ENCODE data around the gene LYPD6B.

Gene LYPD6B

DNA sequence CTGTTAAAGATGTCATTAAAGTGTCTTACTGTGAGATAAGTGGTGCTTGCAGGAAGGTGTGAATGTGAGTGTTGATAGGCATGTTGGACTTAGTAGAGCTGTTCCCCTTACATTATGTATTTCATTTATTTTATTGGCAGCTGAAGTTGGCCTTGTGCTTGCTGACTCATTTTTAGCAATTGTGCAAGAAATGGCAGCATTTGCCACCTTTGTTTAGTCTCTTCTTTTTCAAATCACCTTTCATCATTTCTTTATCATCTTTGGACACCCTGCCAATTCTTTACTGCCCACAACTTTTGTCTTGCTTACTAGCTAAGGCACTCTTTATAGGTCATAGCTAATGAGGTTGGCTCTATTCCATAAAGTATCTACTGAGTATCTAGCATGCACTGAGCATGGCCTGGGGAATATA is 161.6 kb downstream of the LYPD6B start:
- Histone ChIP-seq H3K4me3 (ENCODE audit: extremely low read depth, insufficient read depth, low read length, poor library complexity, severe bottlenecking) (no peak overlapping the region), H3K4me1 (ENCODE audit: control insufficient read depth, insufficient read depth, low read length, poor library complexity, severe bottlenecking) (no peaks in the 10 kb centered on the region), H3K36me3 (ENCODE audit: control insufficient read depth, insufficient read depth, low read length) (no peaks in the 10 kb centered on the region), H3K9me3 (ENCODE audit: control insufficient read depth, low read length) (no peaks in the 10 kb centered on the region), H3K27ac (ENCODE audit: low read depth, low read length, severe bottlenecking) (no peak overlapping the region)

GRCh38 chr2:149204686-149205085 is 166.2 kb downstream of the LYPD6B start:
- no peak overlapping the region for H3K4me3 ChIP-seq (ENCODE audit: extremely low read depth, insufficient read depth, low read length, poor library complexity, severe bottlenecking)
- WGBS, 2 experiments (ENCODE audit: insufficient coverage in 2 of 2), result 78 to 85% methylated on average over 2 to 3 of the region's 4 CpGs
- H3K36me3 ChIP-seq (ENCODE audit: control insufficient read depth, insufficient read depth, low read length), result no peaks in the 10 kb centered on the region
- no peaks in the 10 kb centered on the region for H3K9me3 ChIP-seq (ENCODE audit: control insufficient read depth, low read length)
- no peaks in the 10 kb centered on the region for H3K4me1 ChIP-seq (ENCODE audit: control insufficient read depth, insufficient read depth, low read length, poor library complexity, severe bottlenecking)
- H3K27ac ChIP-seq (ENCODE audit: low read depth, low read length, severe bottlenecking), result no peak overlapping the region

GRCh38 chr2:149205143-149205542 is 166.6 kb downstream of the LYPD6B start:
- no peak overlapping the region for H3K4me3 ChIP-seq (ENCODE audit: extremely low read depth, insufficient read depth, low read length, poor library complexity, severe bottlenecking)
- no peaks in the 10 kb centered on the region for H3K36me3 ChIP-seq (ENCODE audit: control insufficient read depth, insufficient read depth, low read length)
- H3K9me3 ChIP-seq (ENCODE audit: control insufficient read depth, low read length), result no peaks in the 10 kb centered on the region
- H3K27ac ChIP-seq (ENCODE audit: low read depth, low read length, severe bottlenecking), result no peak overlapping the region
- no peaks in the 10 kb centered on the region for H3K4me1 ChIP-seq (ENCODE audit: control insufficient read depth, insufficient read depth, low read length, poor library complexity, severe bottlenecking)
- 91 to 95% methylated on average over 5 to 7 of the region's 8 CpGs for WGBS, 2 experiments (ENCODE audit: insufficient coverage in 2 of 2)

- 80 to 90% methylated on average over 1 of the region's 4 CpGs for WGBS, 2 experiments (ENCODE audit: insufficient coverage in 2 of 2)
- Histone ChIP-seq H3K27ac (ENCODE audit: low read depth, low read length, severe bottlenecking) (no peak overlapping the region), H3K36me3 (ENCODE audit: control insufficient read depth, insufficient read depth, low read length) (no peaks in the 10 kb centered on the region), H3K9me3 (ENCODE audit: control insufficient read depth, low read length) (no peaks in the 10 kb centered on the region), H3K4me1 (ENCODE audit: control insufficient read depth, insufficient read depth, low read length, poor library complexity, severe bottlenecking) (no peaks in the 10 kb centered on the region), H3K4me3 (ENCODE audit: extremely low read depth, insufficient read depth, low read length, poor library complexity, severe bottlenecking) (no peak overlapping the region)
Observed at GRCh38 chr2:149213764-149214493, 175.4 kb downstream of the LYPD6B start.

DNA sequence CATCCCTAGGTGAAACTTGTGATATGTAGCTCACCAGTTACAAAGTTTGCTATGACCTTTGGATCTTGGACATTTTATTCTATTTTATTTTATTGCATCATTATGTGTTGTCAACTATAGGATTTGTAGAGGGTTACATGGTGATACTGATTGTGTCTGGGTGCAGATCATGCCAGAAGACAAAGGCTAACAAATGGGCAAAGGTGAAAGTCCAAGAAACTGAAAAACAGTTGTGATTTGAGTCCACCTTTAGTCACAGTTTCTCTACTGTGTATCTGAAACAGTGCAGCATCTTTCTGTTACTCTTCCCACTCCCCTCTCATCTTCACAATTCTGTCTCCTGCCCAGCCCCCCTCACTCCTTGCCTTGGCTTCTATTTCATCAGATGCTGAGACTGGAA is 180.0 kb downstream of the LYPD6B start:
- Histone ChIP-seq H3K36me3 (ENCODE audit: control insufficient read depth, insufficient read depth, low read length) (no peaks in the 10 kb centered on the region), H3K4me3 (ENCODE audit: extremely low read depth, insufficient read depth, low read length, poor library complexity, severe bottlenecking) (no peak overlapping the region), H3K9me3 (ENCODE audit: control insufficient read depth, low read length) (no peaks in the 10 kb centered on the region), H3K4me1 (ENCODE audit: control insufficient read depth, insufficient read depth, low read length, poor library complexity, severe bottlenecking) (no peaks in the 10 kb centered on the region), H3K27ac (ENCODE audit: low read depth, low read length, severe bottlenecking) (no peak overlapping the region)

DNA sequence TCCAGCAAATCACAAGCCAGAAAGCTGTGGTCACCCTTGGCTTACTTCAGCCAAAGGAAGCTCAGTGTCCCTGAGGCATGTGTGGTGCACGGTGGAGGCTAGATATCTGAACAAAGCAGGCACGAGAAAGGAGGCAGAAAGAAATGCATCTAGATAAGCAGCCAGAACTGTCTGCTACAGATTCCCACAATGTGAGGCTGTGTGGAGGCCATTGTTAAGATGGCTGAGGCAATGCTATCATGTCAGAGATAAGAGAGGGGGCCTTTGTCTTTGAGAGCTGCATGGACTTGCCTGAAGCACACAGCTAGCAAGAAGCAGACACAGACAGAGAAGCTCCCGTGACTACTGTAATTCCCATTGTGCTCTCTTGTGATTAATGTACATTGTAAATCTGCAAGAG is 181.4 kb downstream of the LYPD6B start:
- H3K36me3 ChIP-seq (ENCODE audit: control insufficient read depth, insufficient read depth, low read length), result no peaks in the 10 kb centered on the region
- no peaks in the 10 kb centered on the region for H3K9me3 ChIP-seq (ENCODE audit: control insufficient read depth, low read length)
- H3K4me3 ChIP-seq (ENCODE audit: extremely low read depth, insufficient read depth, low read length, poor library complexity, severe bottlenecking), result no peak overlapping the region
- H3K4me1 ChIP-seq (ENCODE audit: control insufficient read depth, insufficient read depth, low read length, poor library complexity, severe bottlenecking), result no peaks in the 10 kb centered on the region
- WGBS, 2 experiments (ENCODE audit: insufficient coverage in 2 of 2), result 39 to 41% methylated on average over 2 of the region's 3 CpGs
- peak overlapping the region; percentile 68 for H3K27ac ChIP-seq (ENCODE audit: low read depth, low read length, severe bottlenecking)

DNA sequence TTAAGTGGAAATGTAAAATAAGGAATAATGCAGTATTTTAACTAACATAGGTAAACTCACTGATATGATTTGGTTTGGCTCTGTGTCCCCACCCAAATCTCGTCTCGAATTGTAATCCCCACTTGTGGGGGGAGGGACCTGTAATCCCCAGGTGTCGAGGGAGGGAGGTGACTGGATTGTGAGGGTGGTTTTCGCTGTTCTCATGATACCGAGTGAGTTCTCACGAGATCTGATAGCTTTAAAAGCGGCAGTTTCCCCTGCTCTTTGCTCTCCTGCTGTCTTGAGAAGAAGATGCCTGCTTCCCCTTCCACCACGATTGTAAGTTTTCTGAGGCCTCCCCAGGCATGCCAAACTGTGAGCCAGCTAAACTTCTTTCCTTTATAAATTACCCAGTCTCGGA is 182.5 kb downstream of the LYPD6B start:
- Histone ChIP-seq H3K4me3 (ENCODE audit: extremely low read depth, insufficient read depth, low read length, poor library complexity, severe bottlenecking) (no peak overlapping the region), H3K36me3 (ENCODE audit: control insufficient read depth, insufficient read depth, low read length) (no peaks in the 10 kb centered on the region)
- 92 to 94% methylated on average over 7 to 8 of the region's 9 CpGs for WGBS, 2 experiments (ENCODE audit: insufficient coverage in 2 of 2)

GRCh38 chr2:149221898-149222297 is 183.4 kb downstream of the LYPD6B start:
- 70 to 90% methylated on average over 7 to 9 of the region's 9 CpGs for WGBS, 2 experiments (ENCODE audit: insufficient coverage in 2 of 2)
- Histone ChIP-seq H3K27ac (ENCODE audit: low read depth, low read length, severe bottlenecking) (no peak overlapping the region), H3K36me3 (ENCODE audit: control insufficient read depth, insufficient read depth, low read length) (no peaks in the 10 kb centered on the region), H3K4me3 (ENCODE audit: extremely low read depth, insufficient read depth, low read length, poor library complexity, severe bottlenecking) (no peak overlapping the region), H3K9me3 (ENCODE audit: control insufficient read depth, low read length) (no peaks in the 10 kb centered on the region), H3K4me1 (ENCODE audit: control insufficient read depth, insufficient read depth, low read length, poor library complexity, severe bottlenecking) (no peaks in the 10 kb centered on the region)

More for the DNA sequence above, 182.5 kb downstream of the LYPD6B start:
- H3K4me1 ChIP-seq (ENCODE audit: control insufficient read depth, insufficient read depth, low read length, poor library complexity, severe bottlenecking), result no peaks in the 10 kb centered on the region
- peak overlapping the region; percentile 18 for H3K27ac ChIP-seq (ENCODE audit: low read depth, low read length, severe bottlenecking)
- no peaks in the 10 kb centered on the region for H3K9me3 ChIP-seq (ENCODE audit: control insufficient read depth, low read length)

- 89 to 92% methylated on average over 1 to 2 of the region's 2 CpGs for WGBS, 2 experiments (ENCODE audit: insufficient coverage in 2 of 2)
- H3K27ac ChIP-seq (ENCODE audit: low read depth, low read length, severe bottlenecking), result no peak overlapping the region
- H3K4me1 ChIP-seq (ENCODE audit: control insufficient read depth, insufficient read depth, low read length, poor library complexity, severe bottlenecking), result no peaks in the 10 kb centered on the region
- no peak overlapping the region for H3K4me3 ChIP-seq (ENCODE audit: extremely low read depth, insufficient read depth, low read length, poor library complexity, severe bottlenecking)
- no peaks in the 10 kb centered on the region for H3K36me3 ChIP-seq (ENCODE audit: control insufficient read depth, insufficient read depth, low read length)
- no peaks in the 10 kb centered on the region for H3K9me3 ChIP-seq (ENCODE audit: control insufficient read depth, low read length)
Observed at GRCh38 chr2:149223472-149224095, 185.1 kb downstream of the LYPD6B start.

- Histone ChIP-seq H3K4me3 (ENCODE audit: extremely low read depth, insufficient read depth, low read length, poor library complexity, severe bottlenecking) (no peak overlapping the region), H3K4me1 (ENCODE audit: control insufficient read depth, insufficient read depth, low read length, poor library complexity, severe bottlenecking) (no peaks in the 10 kb centered on the region), H3K36me3 (ENCODE audit: control insufficient read depth, insufficient read depth, low read length) (no peaks in the 10 kb centered on the region), H3K27ac (ENCODE audit: low read depth, low read length, severe bottlenecking) (no peak overlapping the region), H3K9me3 (ENCODE audit: control insufficient read depth, low read length) (no peaks in the 10 kb centered on the region)
- WGBS, 2 experiments (ENCODE audit: insufficient coverage in 2 of 2), result 60 to 94% methylated on average over 1 to 3 of the region's 5 CpGs
Observed at GRCh38 chr2:149224543-149224942, 186.0 kb downstream of the LYPD6B start.

DNA sequence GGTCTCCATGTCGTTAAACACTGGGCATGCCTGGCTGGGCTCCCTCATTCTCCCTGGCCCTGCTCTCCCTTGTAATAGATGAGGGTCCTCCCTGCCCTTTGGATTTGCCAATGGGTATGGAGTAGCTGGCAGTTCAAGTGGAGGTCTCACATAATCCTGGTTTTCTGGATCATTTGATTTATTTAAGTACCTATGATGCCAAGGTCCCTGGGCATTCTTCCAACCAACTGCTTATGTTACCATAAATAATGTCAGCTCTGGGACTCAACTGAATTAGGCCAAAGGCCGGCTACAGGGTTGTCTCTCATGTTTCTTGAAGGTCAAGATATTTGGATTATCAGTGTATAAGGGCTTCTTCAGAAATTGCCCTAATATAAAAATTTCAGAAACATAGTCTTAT is 186.9 kb downstream of the LYPD6B start:
- Histone ChIP-seq H3K36me3 (ENCODE audit: control insufficient read depth, insufficient read depth, low read length) (no peaks in the 10 kb centered on the region), H3K9me3 (ENCODE audit: control insufficient read depth, low read length) (no peaks in the 10 kb centered on the region), H3K27ac (ENCODE audit: low read depth, low read length, severe bottlenecking) (no peak overlapping the region), H3K4me3 (ENCODE audit: extremely low read depth, insufficient read depth, low read length, poor library complexity, severe bottlenecking) (no peak overlapping the region), H3K4me1 (ENCODE audit: control insufficient read depth, insufficient read depth, low read length, poor library complexity, severe bottlenecking) (no peaks in the 10 kb centered on the region)
- no CpG with 5 or more reads among the region's 2 CpGs for WGBS, 2 experiments (ENCODE audit: insufficient coverage in 2 of 2)
